NCI-H1436 (cell line): Measurements from ENCODE around the gene ADAMTS2.

Experiments
- DNase-seq: peaks from one replicate; lab custom pipeline; 2025; lab: John Stamatoyannopoulos, UW

ADAMTS2 gene

DNA sequence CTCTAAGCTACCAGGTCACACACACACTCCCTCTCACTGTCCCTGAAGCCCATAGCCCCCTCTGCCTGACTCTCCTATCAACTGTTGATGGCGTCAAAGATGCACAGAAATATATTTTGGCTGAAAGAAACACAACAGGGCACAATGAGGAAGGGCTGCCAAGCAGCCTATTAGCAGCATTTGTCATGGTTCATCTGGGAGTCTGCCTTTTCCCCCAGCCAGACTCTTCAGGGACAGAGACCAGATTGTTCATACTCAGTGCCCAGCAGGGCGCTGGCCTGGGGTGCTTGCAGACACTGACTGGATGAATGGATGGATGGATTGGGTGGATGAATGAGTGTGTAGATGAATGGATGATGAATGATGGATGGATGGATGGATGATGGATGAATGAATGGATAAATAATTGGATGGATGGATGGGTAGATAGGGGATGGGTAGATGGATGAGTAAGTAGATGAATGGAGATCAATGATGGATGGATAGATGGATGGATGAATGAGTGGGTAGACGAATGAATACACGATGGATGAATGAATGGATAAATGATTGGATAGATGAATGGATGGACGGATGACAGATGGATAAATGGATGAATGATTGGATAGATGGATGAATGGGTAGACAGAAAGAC lies 90.5 kb downstream of the ADAMTS2 start:
- DNase-seq, result no peak

DNA sequence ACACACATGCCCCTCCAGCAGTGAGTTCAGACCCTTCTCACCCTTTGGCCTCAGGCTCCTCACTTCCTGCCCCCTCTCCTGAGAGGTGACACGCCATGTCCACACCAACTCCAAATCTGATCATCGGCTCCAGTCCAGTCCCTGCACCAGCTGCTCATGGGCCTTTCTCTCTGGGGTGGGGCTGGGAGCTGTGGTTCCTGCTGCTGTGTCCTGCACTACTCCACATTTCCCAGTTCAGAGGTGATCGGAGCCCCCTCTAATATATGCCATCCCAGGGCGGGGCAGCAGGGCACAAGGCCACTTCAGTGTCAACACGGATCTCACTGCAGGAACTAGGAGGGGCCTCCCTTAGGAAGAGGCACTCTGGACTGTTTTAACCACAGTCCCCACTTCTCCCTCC lies 91.5 kb downstream of the ADAMTS2 start:
- no peak for DNase-seq

DNA sequence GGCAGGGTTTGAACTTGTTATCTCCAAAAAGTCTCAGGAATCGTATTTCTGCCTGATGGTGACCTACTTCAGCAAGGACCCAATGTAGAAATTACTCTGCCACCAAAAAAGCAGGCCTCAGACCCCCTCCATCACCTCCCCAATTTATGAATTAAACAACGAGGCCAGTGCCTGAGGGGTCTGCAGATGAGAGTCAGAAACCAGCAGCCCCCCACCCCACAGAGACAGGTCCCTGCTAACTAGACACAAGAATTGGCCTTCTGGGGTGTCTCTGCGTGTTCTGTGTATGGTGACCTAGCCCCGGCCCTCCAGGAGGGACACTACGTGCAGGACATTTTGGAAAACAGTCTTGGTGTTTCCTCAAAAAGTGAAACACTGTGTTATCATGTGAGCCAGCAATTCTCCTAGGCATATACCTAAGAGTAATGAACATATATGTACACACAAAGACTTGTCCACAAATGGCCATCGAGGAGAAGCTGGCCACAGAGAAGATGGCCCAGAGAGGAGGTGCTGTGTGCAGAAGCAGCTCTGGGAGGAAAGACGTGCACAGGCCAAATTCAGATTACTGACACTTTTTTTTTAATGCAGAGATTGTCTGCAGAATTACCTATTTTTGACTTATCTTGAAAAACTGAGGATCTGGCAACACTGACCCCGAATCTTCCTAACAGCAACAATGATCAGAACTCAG lies 93.8 kb downstream of the ADAMTS2 start:
- DNase-seq, result no peak

DNA sequence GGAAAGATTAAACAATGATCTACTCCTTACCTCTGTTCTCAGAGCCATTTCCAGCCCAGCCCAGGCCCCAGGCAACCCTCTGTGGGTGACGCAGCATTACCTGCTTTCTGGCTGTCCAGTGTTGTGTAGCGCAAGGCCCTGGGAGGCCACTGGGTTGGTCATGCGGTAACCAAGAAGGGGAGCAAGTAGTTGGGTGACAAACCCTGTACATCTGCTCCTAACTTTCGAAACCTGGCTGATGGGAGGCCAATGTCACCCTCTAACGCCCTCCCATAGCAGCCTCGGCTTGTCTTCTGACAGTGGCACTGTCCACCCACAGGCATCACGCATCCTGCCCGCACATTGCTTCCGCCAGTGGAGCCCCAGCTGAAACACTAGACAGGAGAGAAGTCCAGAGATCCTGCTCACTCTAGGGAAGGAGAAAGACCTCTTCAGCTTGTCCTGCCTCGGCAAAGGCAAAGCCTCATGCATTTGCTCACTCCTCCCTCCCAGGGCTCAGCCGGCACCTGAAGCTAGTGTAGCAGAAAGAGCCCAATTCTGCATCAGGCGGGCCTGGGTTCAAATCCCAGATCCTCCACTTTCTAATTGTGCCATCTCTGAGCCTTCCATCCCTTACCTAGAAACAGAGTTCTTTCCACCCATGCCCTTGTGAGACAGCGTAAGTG lies 94.6 kb downstream of the ADAMTS2 start:
- DNase-seq, result no peak

DNA sequence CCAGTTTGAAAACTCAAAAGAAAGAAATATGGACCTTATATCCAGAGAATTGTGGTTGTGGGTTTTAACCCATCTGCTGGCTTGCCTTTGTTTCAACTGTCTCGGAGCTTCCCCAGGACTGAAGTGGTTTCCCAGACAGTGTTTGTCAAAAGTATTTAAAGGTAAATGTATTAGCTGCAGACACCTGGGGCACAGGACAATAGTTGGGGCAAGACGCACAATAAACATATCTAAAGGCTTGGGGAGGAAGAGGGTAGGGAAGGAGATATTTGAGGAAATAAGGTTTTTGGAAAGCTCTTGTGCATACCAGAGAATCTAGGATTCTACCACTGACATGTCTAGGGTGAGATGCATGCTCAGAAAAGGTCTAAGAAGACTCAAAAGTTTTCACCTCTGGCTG lies 99.0 kb downstream of the ADAMTS2 start:
- DNase-seq, result no peak

DNA sequence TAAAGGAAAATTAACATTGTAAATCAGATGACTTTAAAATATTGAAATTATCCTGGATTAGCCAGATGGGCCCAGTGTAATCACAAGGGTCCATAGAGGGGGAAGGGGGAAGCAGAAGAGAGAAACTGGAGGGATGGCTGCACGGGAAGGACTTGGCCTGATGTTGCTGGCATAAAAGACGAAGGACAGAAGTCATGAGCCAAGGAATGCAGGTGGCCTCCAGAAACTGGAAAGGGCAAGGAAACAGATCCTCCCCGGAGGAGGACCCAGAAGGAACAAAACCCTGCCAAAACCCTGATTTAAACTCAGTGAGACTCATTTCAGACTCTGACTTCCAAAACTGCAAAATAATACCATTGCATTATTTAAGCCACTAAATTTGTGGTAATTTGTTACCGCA lies 100.2 kb downstream of the ADAMTS2 start:
- DNase-seq, result no peak

DNA sequence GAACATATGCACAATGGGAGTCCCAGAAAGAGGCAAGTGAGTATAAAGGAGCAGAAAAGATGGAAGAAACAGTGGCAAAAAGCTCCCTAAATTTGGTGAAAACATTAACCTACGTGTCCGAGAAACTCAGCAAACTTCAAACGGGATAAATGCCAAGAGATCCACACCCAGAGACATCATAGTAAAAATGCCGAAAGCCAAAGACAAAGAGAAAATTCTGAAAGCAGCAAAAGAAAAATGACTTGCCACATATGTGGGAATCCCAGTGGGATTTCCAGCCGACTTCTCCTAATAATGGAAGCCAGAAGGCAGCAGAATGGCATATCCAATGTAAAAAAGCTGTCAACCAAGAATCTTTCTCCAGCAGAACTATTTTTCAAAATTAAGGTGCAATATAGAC lies 101.2 kb downstream of the ADAMTS2 start:
- DNase-seq, result no peak

DNA sequence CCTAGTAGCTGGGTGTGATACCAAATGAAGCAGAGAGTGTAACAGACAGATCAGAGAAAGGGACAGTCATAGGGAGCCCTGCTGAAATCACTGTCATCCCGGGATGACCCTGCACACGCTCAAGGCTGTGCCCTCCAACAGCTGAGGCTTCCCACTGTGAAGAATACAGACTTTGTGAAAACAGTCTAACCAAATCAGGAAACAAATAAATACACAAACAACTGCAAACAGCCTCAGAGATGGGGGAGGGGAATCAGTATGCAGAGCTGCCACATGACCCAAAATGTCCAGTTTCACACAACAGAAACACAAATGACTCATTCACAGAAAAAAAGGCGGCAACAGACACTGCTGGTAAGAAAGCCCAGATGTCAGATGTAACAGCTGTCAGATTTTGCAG lies 101.9 kb downstream of the ADAMTS2 start:
- DNase-seq, result no peak

DNA sequence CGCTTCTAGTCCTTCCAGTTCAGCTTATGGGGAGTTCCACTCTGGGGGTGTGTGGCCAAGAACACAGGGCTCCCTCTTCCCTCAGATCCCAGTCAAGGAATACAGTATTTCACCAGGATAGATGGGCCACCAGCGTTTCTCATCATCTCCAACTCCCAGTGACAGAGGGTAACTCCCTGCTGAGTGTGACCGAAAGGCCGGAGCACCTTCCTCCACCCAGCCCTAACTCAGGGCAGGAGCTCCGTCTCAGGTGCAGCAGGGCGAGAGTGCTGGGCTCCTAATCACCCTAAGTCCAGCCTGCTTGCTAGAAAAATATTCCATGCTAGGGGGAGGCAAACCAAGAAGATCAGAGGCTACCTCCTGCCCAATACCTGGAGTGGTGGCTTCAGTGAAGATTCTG lies 102.6 kb downstream of the ADAMTS2 start:
- DNase-seq, result no peak

DNA sequence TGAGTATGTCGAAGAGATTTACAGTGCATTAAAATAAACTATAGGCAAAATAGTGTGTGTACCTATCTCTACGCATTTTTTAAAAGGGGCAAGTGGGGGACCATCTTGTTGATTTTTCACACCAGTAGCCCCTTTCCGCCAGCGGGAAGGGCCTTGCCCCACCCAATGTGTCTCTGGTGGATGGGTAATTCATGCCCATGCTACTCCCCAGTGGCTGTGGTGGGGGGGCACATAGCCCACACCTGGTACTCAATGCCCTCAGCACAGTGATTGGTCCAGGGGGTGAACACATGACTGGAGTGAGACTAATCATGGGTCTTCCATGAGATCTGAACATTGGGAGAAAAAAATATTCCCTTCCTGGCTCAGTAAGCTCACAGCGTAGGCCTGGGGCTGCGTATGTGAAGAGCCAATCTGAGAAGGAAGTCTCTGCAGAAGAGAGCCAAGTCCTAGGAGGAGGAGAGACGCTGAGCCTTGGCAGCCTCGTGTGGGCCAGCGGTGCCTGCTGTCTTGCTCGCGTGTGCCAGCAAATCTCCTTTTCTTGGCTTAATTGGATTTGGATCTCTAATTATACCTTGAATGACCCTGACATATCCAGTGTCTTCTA lies 103.4 kb downstream of the ADAMTS2 start:
- DNase-seq, result no peak

DNA sequence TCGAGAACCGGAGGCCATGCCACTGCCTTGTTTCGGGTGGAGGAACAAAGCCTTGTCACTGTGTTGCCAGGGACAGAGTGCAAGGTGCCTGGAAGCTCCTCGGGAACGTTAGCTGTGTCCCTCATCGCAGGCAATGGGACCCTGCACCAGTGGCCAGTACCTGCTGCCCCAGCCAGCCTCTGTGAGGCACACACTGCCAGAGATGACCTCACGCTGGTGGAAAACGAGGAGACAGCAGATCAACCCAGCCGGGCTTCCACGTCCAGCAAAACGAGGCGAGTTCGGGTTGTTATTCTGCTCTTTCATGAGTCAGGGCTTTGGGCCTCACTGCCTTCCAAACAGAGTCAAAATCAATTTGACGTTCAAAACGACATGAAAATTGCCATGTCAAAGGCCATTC lies 104.1 kb downstream of the ADAMTS2 start:
- DNase-seq, result no peak

DNA sequence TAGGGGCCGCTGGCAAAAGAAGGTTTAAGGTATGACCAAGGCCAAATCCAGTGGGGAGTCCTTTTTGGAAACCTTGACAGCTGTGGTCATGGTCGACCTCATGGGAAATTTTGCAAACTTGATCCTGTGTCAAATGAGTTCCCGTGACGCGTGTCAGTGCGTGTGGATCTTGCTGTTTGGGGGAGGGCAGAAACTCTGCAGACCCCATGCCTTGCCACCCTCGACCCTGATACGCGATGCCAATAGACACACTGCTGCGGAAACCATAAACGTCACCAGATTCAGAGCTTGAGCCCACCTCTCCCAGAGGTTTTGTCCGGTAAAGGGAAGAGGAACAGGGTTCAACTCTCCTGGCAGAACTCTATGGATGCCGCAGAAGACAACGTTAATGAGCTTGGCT lies 104.7 kb downstream of the ADAMTS2 start:
- DNase-seq, result no peak

DNA sequence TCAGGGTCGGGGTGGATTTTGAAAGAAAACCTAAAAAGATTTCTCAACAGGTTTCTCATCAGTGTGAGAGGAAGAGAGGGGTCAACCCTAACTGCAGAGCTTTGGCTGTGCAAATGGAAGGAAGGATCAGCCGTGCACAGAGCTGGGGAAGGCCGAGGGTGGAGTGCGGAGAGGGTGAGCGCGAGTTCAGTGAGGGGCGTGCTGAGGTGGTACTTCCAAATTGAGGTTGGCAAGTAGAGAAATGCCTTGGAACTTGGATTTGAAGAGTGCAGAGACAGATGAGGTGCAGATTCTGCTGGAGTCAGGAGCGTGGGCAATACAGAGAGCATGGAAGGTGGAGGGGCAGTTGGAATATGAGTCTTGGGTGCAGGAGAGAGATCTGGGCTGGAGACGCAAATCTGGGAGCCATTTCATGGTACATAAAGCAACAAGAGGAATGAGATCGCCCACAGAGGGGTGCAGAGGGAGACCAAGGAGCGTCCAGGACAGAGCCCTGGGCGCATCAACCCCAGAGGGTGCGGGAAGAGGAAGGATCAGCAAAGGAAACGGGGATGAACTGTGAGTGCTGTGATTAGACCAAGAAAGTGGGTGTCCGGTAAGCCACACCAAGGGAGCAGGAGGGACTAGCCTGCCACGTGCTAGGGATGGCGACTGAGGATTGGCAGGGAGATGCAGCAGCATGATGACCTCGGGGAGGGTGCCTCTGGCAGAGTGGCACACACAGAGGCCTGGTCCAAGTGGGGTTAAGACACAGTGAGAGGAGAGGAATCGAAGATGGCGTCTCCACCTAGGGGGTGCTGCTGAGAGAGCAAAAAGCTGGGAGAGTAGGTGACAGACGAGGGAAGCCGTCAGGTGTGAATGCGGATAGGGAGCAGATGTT lies 105.8 kb downstream of the ADAMTS2 start:
- DNase-seq, result no peak

DNA sequence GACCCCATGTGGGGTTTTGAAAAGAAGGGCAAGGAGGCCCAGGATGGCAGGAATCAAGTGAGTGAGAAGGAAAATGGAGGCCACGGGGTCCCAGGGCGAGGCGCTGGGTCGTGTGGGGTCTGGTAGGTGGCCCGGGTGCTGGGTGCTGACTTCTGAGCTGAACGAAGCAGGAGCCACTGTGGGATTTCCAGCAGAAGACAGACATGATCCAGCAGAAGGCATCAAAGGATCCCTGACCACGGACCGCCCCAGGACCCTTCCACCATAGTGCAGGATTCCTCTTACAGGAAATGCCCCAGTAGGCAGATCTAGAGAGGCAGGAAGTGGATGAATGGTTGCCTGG lies 106.7 kb downstream of the ADAMTS2 start:
- no peak for DNase-seq

DNA sequence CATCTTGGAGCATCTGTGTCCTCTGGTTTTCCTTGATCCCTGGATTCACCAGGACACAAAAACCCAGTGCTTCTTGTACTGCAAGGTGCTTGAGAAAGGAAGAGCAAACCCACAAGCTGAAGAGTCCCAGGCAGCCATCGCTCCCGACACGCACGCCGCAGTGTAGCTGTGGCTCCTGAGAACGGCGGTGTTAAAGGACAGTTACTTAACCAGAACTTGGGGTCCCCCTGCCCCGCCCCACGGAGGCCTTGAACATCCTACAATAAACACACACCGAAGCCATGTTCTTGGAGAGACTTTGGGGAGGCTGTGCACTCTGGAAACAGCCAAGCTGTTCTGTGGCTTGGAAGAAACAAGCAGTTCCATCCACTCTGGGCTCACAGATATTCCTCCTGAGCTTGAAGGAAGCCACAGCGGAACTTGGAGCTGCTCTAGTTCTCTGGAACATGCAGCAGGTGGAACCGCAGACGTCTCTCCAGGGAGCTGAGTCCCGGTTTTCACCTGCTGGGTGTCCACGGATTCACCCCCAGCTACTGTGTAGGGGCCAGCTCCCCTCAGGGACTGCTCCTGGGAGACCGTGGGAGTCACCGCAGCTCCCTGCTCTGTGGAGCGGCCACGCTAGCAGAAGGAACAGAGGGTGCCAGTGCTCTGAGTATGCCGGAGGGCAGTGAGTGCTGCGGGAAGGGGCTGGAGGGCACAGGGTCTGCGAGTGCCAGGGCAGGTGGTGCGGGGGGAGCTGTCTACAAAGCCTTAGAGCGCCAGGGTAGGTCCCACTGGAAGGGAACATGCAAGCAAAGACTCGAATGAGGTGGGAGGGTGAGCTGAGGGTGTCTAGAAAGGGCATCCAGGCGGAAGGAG lies 107.3 kb downstream of the ADAMTS2 start:
- no peak for DNase-seq

DNA sequence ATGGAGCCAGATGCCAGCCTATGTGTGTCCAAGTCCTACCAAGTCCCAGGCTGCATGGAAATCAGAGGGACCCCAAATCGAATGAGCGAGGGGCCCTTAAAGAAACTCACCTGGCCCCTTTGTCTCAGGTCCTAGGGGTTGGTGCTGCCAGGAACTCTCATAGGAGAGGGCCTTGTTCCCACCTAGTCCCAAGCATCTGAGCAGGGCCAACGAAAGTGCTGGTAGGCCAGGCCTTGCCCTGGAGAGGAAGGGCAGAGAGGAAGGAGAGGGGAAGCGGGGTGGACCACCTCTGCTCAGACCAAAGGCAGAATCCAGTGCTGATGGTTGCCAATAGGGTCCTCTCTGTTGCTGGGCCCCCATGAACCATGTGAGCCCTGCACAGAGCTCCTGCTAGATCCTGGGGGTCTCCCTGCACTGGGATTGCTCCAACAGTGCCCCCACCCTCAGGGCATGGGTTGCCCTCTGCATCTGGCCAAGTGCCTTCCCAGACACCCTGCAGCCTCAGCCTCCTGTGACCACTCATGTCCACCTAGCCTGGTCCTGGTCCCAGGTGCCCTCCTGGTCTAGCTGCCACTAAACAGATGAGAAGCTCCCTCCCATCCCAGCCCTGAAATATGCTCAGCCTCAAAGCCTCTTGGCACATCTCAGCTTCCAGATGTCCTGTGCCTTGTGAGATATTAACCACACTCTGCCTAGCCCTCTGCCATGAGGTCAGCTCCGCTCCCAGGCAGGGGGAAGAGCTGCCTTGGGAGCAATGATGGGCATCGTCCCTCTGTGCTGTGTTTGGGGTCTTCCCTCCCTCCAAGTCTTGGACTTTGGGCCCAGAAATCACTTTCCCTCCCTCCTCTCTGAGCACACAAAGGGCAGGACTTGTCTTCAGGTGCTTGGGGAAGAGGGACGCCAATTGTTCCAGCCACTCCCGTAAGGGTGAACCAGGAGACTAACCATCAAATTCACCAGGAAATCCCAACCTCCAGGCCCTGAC lies 109.6 kb downstream of the ADAMTS2 start:
- no peak for DNase-seq

DNA sequence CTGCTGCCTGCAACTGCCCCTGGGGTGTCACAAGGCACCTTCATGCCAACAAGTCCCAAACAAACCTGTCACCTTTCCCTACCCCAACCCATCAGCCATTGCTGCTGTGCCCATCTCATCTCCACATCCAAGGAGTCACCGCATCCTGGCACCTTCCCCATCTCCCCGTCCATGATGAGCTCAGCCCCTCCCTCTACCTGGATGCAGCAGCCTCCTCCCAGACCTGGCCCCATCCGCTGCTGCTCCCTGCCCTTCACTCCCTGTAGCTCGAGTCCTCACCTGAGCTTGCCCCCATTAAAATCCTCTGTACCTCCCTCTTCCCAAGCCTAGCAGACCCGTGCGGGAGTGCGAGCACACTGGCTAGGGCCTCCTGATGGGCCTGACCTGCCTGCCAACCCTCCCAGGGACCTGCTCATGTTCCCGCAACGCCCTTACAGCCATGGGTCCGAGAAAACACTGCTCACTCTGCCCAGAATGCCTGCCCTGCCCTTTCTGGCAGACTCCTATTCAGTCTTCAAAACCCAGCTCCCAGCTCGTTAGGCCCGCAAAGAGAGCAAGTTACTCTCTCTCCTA lies 110.6 kb downstream of the ADAMTS2 start:
- no peak for DNase-seq

DNA sequence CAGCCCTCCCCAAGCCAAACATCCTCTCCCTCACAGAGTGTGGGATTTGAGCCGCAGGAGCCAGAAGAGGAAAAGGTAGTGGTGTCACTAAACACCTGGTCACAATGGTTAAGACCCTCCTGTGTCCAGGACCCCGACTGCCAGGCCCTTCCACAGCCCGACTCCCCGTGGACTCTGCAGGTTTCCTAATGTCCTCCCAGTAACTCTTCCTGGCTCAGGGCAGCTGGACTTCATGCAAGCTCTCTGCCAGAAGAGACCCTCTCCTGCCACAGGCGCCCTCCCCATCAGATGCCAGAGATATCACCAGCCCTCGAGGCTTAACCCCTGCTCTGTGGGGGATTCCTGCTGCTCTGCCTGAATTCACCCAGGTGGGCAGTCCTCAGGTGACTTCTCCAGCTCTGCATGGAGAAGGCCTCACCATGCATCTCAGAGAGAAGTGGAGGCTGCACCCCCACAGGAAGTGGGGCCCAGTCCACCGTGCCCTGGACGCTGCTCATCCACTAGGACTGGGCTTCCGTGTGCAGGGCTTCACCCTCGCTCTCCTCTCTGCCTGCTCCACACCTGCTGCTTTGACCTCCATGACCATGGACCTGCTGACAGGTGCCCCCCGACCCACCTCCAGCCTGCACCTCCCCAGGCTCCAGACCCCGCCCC lies 111.2 kb downstream of the ADAMTS2 start:
- DNase-seq, result no peak

DNA sequence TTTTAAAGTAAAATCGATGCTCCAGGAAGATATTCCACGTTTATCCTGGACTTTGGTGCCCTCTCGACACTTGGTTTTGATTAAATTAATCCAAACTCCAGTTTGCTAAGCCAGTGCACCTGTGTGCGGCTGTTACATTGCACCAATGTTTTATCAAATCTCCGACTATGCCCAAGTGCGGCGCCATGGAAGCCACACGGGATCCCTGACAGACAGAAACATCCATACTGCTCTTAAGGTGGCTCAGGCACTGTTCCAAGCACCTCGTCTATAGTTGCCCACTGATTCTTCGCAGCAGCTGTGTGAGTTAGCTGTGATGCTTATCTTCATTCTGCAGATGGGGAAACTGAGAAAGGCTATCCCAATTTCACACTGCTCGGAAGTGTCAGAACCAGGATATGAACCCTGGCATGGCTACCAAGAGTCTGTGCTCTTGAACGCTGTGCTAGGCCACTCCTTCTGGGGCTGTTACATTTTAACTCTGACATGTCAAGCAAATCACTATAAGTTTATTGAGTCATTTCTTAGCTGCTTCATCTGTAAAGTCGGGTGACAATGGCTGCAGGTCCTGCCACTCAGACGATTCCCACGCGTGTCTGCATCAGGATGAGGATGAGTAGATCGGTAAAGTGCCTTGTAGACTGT lies 113.0 kb downstream of the ADAMTS2 start:
- DNase-seq, result no peak
